HG03175 (cell line): ENCODE results near the gene ZDHHC12.

ENCODE experiments used
- ATAC-seq: cut with Tn5 transposase; IDR thresholded peaks from one replicate; pipeline ENCODE4 v1.9.1; 2021; ENCODE audit warnings: mild to moderate bottlenecking, moderate library complexity; ENCODE audit not compliant: unreplicated experiment

Gene ZDHHC12

DNA sequence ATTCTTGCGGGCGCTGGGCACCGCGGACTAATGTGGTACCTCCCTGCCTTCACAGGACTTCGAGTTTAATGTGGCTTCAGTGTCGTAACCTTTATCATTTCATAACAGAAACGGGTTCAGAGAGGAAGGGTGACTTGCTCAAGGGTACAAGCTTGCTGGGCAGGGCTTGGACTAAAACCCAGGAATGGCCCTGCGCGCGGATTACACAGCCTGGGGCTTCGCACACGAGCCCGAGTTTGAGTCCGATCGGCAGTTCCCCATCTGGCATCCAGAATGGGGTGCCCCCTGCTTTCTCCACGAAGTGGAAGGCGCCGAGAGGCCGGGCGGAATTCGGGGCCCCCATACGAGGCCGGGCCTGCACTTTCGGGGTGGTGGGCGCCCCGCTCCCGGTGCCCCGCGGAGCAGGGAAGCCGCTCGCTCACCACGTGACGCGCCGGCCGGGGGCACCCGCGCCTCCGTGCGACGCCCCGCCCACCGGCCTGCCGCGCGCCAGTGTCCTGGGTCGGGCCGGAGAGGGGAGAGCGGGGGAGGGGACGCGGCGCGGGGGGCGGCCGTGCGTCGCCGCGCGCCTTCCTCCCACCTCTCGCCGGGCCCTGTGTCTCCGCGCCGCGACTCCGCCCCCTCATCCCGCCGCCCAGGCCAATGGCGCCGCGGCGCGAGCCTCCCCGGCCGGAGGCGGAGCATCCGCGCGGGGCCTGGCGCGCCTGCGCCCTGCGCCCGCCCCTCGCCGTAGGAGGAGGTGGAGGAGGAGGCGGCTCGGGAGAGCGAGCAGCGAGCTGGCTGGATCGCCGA is 35.2 kb downstream of the ZDHHC12 start, which contains the start of gene SET:
TSS of gene SET (plus strand) at position 722 of the 792 bp plus-strand sequence. CDS start 361 bp downstream, outside the sequence.
- ATAC-seq, result peak; percentile 70

DNA sequence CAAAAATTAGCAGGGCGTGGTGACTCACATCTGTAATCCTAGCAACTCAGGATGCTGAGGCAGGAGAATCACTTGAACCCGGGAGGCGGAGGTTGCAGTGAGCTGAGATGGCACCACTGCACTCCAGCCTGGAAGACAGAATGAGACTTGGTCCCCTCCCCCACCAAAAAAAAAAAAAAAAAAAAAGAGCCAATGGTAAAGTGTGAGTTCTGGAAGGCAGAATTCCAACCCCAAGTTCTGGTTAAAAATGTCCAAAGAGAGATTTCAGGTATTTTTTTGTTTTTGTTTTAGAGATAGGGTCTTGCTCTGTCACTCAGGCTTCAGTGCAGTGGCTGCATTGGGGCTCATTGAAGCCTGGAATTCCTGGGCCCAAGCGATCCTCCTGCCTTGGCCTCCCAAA is 36.5 kb downstream of the ZDHHC12 start:
- no peak for ATAC-seq

DNA sequence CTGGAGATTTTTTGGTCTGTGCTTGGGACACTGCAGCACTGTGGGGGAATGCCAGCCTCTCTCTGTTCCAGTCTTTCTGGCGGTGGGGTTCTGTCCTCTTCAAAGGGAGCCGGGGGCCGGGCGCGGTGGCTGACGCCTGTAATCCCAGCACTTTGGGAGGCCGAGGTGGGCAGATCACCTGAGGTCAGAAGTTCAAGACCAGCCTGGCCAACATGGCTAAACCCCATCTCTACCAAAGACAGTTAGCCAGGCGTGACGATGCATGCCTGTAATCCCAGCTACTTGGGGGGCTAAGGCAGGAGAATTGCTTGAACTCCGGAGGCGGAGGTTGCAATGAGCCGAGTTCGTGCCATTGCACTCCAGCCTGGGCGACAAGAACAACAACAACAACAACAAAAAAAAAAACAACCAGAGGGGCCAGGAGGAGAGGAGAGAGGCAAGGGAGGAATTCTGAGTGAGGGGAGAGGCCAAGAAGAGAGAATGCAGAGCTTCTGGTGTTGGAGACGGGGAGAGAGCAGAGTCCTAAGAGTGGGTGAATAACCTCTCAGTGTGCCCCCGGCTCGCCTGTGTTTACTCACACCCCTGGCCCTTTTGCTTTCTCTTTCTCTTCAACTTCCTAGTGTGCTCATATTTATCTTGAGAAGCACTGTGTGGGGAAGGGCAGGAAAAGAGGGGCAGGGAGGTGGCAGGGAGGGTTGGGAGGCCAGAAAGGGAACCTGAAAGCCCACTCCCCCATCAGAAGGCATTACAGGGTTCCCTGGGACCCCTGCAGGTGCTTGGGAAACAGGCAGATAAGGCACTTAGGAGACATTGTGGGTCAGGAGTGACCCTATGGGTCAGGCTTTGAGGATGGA is 38.1 kb downstream of the ZDHHC12 start:
- no peak for ATAC-seq

DNA sequence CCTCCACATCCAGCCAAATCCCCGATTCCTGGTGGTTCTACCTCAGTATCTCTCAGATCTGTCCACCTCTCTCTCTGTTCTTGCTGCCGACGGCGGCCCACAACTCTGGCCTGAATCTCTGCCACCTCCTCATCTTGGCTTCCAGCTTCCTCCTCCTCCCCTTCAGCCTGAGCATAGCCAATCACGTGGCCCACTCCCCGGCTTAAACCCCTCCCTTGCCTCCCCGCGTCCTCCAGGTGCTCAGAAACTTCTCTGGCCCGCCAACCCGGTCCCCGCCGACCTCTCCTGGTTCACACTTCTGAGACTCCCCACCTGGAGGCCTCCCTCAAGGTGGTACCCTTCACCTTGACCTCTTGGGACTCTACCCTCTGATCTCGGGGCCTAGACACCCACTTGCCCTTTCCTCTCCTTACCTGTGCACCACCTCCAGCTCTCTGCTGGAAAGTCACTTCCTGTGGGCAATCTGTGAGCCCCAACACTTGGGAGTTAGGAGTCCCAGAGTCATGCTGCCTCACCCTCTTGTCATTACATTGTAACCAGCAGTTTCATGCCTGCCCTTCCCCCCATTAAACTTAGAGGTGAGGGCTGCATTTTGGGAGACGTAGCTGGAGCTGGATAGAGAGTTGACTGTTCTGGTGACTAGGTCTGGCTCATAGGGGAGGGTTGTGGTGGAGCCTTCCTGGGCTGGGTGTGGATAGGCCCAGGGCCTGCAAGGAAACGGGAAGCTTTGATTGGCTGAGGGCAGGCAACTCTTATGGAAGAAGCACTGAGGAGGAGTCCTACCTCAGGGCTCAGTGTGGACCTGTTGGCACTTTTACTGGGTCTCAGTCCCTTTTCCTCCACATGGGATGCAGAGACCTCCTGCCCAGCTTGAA is 39.4 kb downstream of the ZDHHC12 start:
- ATAC-seq, result peak; percentile 37

DNA sequence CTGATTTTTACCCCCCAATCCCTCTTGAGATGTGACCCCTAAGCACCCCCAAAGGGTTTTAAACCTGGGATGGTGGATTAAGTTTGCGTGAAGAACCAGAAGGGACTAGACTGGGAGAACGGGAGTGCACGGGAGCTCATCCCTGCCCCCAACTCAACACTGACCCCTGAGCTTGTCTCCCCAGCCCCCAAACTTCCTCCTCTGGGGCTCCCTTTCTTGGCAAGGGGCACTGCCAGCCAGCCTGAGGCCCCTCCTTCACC is 39.9 kb downstream of the ZDHHC12 start:
- peak; percentile 1 for ATAC-seq

DNA sequence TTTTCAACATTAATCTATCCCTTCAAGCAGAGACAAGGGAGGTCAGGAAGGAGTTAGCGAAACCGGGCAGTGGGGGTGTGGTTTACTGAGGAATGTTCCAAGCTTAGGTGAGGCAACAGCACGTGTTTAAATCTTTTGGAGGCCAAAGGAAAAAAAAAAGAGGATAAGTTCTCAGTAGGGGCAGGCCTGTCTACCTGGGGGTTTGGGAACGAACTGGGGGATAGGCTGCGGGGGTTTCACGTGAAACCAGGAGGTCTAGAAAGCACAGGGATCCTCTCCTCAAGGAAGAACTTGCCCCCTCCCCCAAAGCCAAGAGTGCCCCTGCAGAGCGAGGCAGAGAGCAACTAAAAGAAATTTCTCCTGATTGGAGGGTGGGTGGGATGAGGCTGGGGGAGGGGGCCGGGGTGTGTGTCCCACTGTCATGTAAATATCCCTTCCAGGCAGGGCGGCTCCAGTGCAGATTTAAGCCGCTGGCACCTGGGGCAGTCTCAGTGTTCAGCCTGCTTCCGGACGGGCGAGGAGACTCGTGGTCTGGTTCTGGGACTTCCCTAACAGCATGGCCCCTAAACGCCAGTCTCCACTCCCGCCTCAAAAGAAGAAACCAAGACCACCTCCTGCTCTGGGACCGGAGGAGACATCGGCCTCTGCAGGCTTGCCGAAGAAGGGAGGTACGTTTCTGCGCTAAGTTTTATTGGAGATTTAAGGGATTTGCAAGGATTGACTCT is 40.4 kb downstream of the ZDHHC12 start:
- ATAC-seq, result peak; percentile 36

DNA sequence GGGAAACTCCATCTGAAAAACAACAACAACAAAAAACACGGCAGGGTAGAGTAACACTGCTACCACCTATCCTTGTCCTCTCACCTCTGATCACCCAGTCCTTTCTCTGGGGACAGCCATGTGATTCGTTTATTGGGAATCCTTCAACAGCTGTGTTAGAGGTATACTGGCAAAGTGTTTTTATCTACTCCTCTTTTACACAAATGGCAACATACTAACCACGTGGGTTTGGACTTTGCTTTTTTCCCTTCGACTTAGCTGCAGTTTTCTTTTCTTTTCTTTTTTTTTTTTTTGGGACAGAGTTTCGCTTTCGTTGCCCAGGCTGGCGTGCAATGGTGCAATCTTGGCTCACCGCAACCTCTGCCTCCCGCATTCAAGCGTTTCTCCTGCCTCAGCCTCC is 46.1 kb downstream of the ZDHHC12 start:
- no peak for ATAC-seq

DNA sequence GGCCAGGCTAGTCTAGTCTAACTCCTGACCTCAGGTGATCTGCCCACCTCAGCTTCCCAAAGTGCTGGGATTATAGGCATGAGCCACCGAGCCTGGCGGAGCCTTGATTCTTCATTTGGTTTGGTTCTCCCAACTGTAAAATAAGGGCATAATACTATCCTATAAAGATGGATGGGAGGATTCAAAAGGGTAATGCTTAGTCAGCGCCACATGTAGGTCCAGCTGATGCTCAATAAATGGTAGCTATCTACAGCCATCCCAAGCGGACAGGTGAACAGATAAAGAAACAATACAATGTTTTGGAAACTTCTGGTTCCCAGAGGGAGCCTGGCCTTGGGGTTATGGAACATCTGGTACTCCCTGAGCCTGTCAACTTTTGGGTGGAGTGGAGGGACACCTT is 48.5 kb downstream of the ZDHHC12 start:
- no peak for ATAC-seq
